Measurements from ENCODE around the gene SNAP25. TPM values are rescaled to one million over a fixed set of nuclear protein-coding genes. Genes with fewer than 3 reads are reported as not detected.

The SNAP25 gene
- total RNA-seq (2021) (not detected in 2 replicates), Bru-seq, nascent RNA (not detected), BruChase-seq, experiment 1, labeled RNA remaining after a 2-hour chase (percentile 2 among the genes with signal in this experiment), BruChase-seq, experiment 2, labeled RNA remaining after a 6-hour chase (percentile 2 among the genes with signal in this experiment)
- long read RNA-seq = 0 reads

GRCh38 chr20:10218536-10219451 is at the start of gene SNAP25:
TSS of gene SNAP25 (plus strand) at chr20:10218830. CDS start at chr20:10275492, 56,662 bp downstream.
- Histone ChIP-seq H3F3A (ENCODE audit: insufficient read depth, low read depth) (no peaks in the 10 kb centered on the region), H3K4me3 (no peak within 1 kb of the TSS), H3K9me2 (ENCODE audit: insufficient read depth) (0 out of 2 replicates have a peak, but pooled peaks cover 3% of the 10 kb centered on the region), H2AFZ (no peak within 1 kb of the TSS), H3K27me3 (ENCODE audit: insufficient read depth, low read depth) (peaks cover 16% of the 10 kb centered on the region), H4K20me1 (ENCODE audit: insufficient read depth) (no peaks in the 10 kb centered on the region), H3K36me3 (ENCODE audit: low read depth) (no peaks in the 10 kb centered on the region), H3K79me2 (ENCODE audit: low read depth) (no peaks in the 10 kb centered on the region), H3K4me1 (replicated peaks; ENCODE audit: insufficient read depth) (no peaks in the 10 kb centered on the region), H3K4me2 (no peak within 1 kb of the TSS), H3K9me3 (ENCODE audit: insufficient read depth, low read depth) (no peaks in the 10 kb centered on the region), H3K27ac (no peak within 1 kb of the TSS)
- no TSS peak for BruUV-seq (replicated peaks)
- ChIA-PET POLR2A (ENCODE audit: unreplicated experiment) (no interaction called here), CTCF (no interaction called here)
- no peak for DNase-seq
- intact Hi-C loops (cut with micrococcal nuclease; ENCODE audit: unreplicated experiment) = loop anchor here (10.0 kb wide), 1 partner anchor 216 kb away; the partner anchor contains the start of genes MKKS and SLX4IP
- TF ChIP-seq CTCF (conservative IDR thresholded peaks at IDR 0.05) (no peak), EZH2 (IDR thresholded peaks at IDR 0.05; ENCODE audit: low read depth) (no peak)

- POLR2A ChIA-PET (ENCODE audit: unreplicated experiment) = no interaction called here
- H3K4me2 ChIP-seq = no peak overlapping the region
- CTCF ChIA-PET = no interaction called here
- H3K4me3 ChIP-seq = no peak overlapping the region
- TF ChIP-seq EZH2 (IDR thresholded peaks at IDR 0.05; ENCODE audit: low read depth) = no peak
- TF ChIP-seq CTCF (conservative IDR thresholded peaks at IDR 0.05) = no peak
- no peaks in the 10 kb centered on the region for H3K79me2 ChIP-seq (ENCODE audit: low read depth)
- intact Hi-C loops (cut with micrococcal nuclease; ENCODE audit: unreplicated experiment) = no loop called here
- H3K9me3 ChIP-seq (ENCODE audit: insufficient read depth, low read depth) = peaks cover 4% of the 10 kb centered on the region; the same call in 1 of the 2 replicates
- H3K27me3 ChIP-seq (ENCODE audit: insufficient read depth, low read depth) = peaks cover 26% of the 10 kb centered on the region; the same call in 1 of the 2 replicates
- H3K36me3 ChIP-seq (ENCODE audit: low read depth) = no peaks in the 10 kb centered on the region
- no peak overlapping the region for H2AFZ ChIP-seq
- no peaks in the 10 kb centered on the region for H3K9me2 ChIP-seq (ENCODE audit: insufficient read depth)
- DNase-seq = no peak
- no peaks in the 10 kb centered on the region; the same call in 1 of the 2 replicates for H3F3A ChIP-seq (ENCODE audit: insufficient read depth, low read depth)
- H3K4me1 ChIP-seq (replicated peaks; ENCODE audit: insufficient read depth) = peaks cover 10% of the 10 kb centered on the region
- H4K20me1 ChIP-seq (ENCODE audit: insufficient read depth) = no peaks in the 10 kb centered on the region
- no TSS peak for BruUV-seq (replicated peaks)
- no peak overlapping the region for H3K27ac ChIP-seq
These were observed 48.9 kb upstream of the SNAP25 start for GRCh38 chr20:10169752-10170151.

- ChIA-PET POLR2A (ENCODE audit: unreplicated experiment) (no interaction called here), CTCF (no interaction called here)
These were observed 48.4 kb upstream of the SNAP25 start for GRCh38 chr20:10170261-10170660.

More at GRCh38 chr20:10170261-10170660, 48.4 kb upstream of the SNAP25 start:
- Histone ChIP-seq H3K4me2 (no peak overlapping the region), H3K9me2 (ENCODE audit: insufficient read depth) (no peaks in the 10 kb centered on the region), H3K4me1 (replicated peaks; ENCODE audit: insufficient read depth) (peaks cover 10% of the 10 kb centered on the region), H3K36me3 (ENCODE audit: low read depth) (no peaks in the 10 kb centered on the region), H4K20me1 (ENCODE audit: insufficient read depth) (no peaks in the 10 kb centered on the region), H3F3A (ENCODE audit: insufficient read depth, low read depth) (no peaks in the 10 kb centered on the region; the same call in 1 of the 2 replicates), H3K27me3 (ENCODE audit: insufficient read depth, low read depth) (peaks cover 26% of the 10 kb centered on the region; the same call in 1 of the 2 replicates), H2AFZ (no peak overlapping the region), H3K9me3 (ENCODE audit: insufficient read depth, low read depth) (peaks cover 4% of the 10 kb centered on the region; the same call in 1 of the 2 replicates), H3K4me3 (no peak overlapping the region), H3K27ac (no peak overlapping the region), H3K79me2 (ENCODE audit: low read depth) (no peaks in the 10 kb centered on the region)
- TF ChIP-seq EZH2 (IDR thresholded peaks at IDR 0.05; ENCODE audit: low read depth) = no peak
- TF ChIP-seq CTCF (conservative IDR thresholded peaks at IDR 0.05) = no peak
- intact Hi-C loops (cut with micrococcal nuclease; ENCODE audit: unreplicated experiment) = no loop called here
- no peak for DNase-seq
- no TSS peak for BruUV-seq (replicated peaks)

All from PC-9 (cell line).